Cardiac muscle cell (in vitro differentiated cells and primary cell): ENCODE results near the gene TNFRSF8. TPM values are rescaled to one million over a fixed set of nuclear protein-coding genes. Genes with fewer than 3 reads are reported as not detected.

Experiments
- DNase-seq, 2 donors: peaks; one replicate each; pipeline versions ENCODE4 v3.0.0 to v3.0.0-alpha.2; 2010 to 2017; ENCODE audit warnings: low read depth in 1 of 2, low spot score in 1 of 2
- H3K27ac ChIP-seq: fragments of 200-600 bp; sonication (generic); 2 replicates; pipeline ENCODE4 v1.5.1; 2016
- H3K27me3 ChIP-seq: fragments of 200-600 bp; sonication (generic); 2 replicates; pipeline ENCODE4 v1.6.0; 2016; ENCODE audit warnings: control low read depth
- H3K36me3 ChIP-seq: fragments of 200-600 bp; sonication (generic); 2 replicates; pipeline ENCODE4 v1.5.1; 2016; ENCODE audit warnings: control low read depth
- H3K4me1 ChIP-seq: fragments of 200-600 bp; sonication (generic); 2 replicates; pipeline ENCODE4 v1.8.1; 2017; ENCODE audit warnings: low read depth, mild to moderate bottlenecking, mixed run types
- H3K4me3 ChIP-seq: fragments of 200-600 bp; sonication (generic); 2 replicates; pipeline ENCODE4 v1.5.1; 2016; ENCODE audit warnings: mild to moderate bottlenecking
- H3K9me3 ChIP-seq: fragments of 200-600 bp; sonication (generic); 2 replicates; pipeline ENCODE4 v1.5.1; 2017; ENCODE audit warnings: low read depth, mild to moderate bottlenecking, control low read depth
- CTCF ChIP-seq: IDR thresholded peaks from 2 replicates; pipeline ENCODE4 v1.5.1; 2012; ENCODE audit warnings: low read depth, mild to moderate bottlenecking, low read length
- polyA plus RNA-seq: library from polyadenylated mRNA; unstranded; fragments of >200 nt; fragmentation: Nextera tagmentation; extraction: Ambion mirVana; gene quantifications from 2 replicates; pipeline ENCODE4 v1.2.1, GENCODE V29; 2016
- total RNA-seq: library from RNA; depleted of rRNA; stranded (reverse); fragments of >200 nt; gene quantifications from 2 replicates; pipeline ENCODE4 v1.2.3, GENCODE V29; 2016

Gene TNFRSF8
- total and polyA plus RNA-seq, 2 experiments from 2014 or later, result 0.06 TPM; not detected in 1

GRCh38 chr1:12071892-12072291 is 8.8 kb downstream of the TNFRSF8 start:
- Histone ChIP-seq H3K27me3 (no peaks in the 10 kb centered on the region), H3K36me3 (no peaks in the 10 kb centered on the region), H3K27ac (no peak overlapping the region), H3K4me3 (no peak overlapping the region), H3K9me3 (no peaks in the 10 kb centered on the region), H3K4me1 (peaks cover 10% of the 10 kb centered on the region)
- TF ChIP-seq CTCF, result no peak
- DNase-seq, result no peak

GRCh38 chr1:12072741-12073140 is 9.6 kb downstream of the TNFRSF8 start:
- H3K36me3 ChIP-seq, result no peaks in the 10 kb centered on the region
- DNase-seq, result no peak
- TF ChIP-seq CTCF, result no peak
- H3K4me1 ChIP-seq, result peaks cover 9% of the 10 kb centered on the region
- H3K4me3 ChIP-seq, result no peak overlapping the region
- H3K9me3 ChIP-seq, result no peaks in the 10 kb centered on the region
- H3K27me3 ChIP-seq, result no peaks in the 10 kb centered on the region
- H3K27ac ChIP-seq, result no peak overlapping the region

- no peak for TF ChIP-seq CTCF
- Histone ChIP-seq H3K4me1 (peaks cover 3% of the 10 kb centered on the region), H3K4me3 (no peak overlapping the region), H3K9me3 (no peaks in the 10 kb centered on the region), H3K27ac (no peak overlapping the region), H3K36me3 (no peaks in the 10 kb centered on the region), H3K27me3 (no peaks in the 10 kb centered on the region)
- no peak for DNase-seq
Measured at GRCh38 chr1:12073796-12074195, 10.7 kb downstream of the TNFRSF8 start.

GRCh38 chr1:12075195-12076114 is 12.4 kb downstream of the TNFRSF8 start:
- H3K27ac ChIP-seq, result no peak overlapping the region

GRCh38 chr1:12076425-12077005 is 13.4 kb downstream of the TNFRSF8 start:
- Histone ChIP-seq H3K4me3 (no peak overlapping the region), H3K27me3 (no peaks in the 10 kb centered on the region), H3K27ac (no peak overlapping the region), H3K4me1 (no peaks in the 10 kb centered on the region), H3K36me3 (no peaks in the 10 kb centered on the region), H3K9me3 (no peaks in the 10 kb centered on the region)
- DNase-seq, result peak in 1 of 2 donors; percentile 43
- no peak for TF ChIP-seq CTCF

More at GRCh38 chr1:12075195-12076114, 12.4 kb downstream of the TNFRSF8 start:
- no peaks in the 10 kb centered on the region for H3K36me3 ChIP-seq
- H3K9me3 ChIP-seq, result no peaks in the 10 kb centered on the region
- H3K4me3 ChIP-seq, result no peak overlapping the region
- TF ChIP-seq CTCF, result no peak
- no peaks in the 10 kb centered on the region for H3K27me3 ChIP-seq
- peak; percentile 20 to 99 for DNase-seq
- H3K4me1 ChIP-seq, result peaks cover 3% of the 10 kb centered on the region
